ENCODE data around the gene EDIL3.

The EDIL3 gene

DNA sequence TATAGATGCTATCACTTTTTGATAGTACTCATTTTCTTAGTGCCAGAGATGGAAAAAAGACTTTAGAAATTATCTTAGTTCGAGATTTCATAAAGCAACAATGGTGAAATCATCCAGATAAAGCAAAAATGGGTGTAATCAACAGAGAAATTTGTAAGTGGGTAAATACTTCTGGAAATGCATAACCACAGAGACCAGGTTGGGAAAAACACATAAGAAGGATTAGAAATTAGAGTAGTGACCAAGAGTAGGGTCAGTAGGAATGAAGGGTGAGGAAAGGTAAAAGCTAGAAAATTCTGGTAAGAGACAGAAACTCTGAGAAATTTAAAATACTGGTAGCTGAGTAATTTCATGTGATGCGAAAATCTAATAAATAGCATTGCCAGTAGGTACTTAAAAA lies 11.2 kb downstream of the EDIL3 start:
- Histone ChIP-seq H3K4me1 (ENCODE audit: low read length) (no peaks in the 10 kb centered on the region), H3K4me2 (ENCODE audit: low read depth, low read length) (no peak overlapping the region), H3K4me3 (ENCODE audit: low read length) (no peak overlapping the region), H3K79me2 (ENCODE audit: low read length) (no peaks in the 10 kb centered on the region), H3K36me3 (replicated peaks; ENCODE audit: insufficient read depth, low read length) (no peaks in the 10 kb centered on the region), H3F3A (ENCODE audit: insufficient read depth, low read length) (no peaks in the 10 kb centered on the region), H3K9ac (ENCODE audit: low read length) (no peak overlapping the region), H3K27me3 (replicated peaks; ENCODE audit: insufficient read depth, low read length) (no peaks in the 10 kb centered on the region), H3K27ac (ENCODE audit: low read length) (no peak overlapping the region), H4K20me1 (ENCODE audit: insufficient read depth, low read length) (no peaks in the 10 kb centered on the region), H2AFZ (ENCODE audit: low read length) (no peak overlapping the region), H3K9me2 (replicated peaks; ENCODE audit: insufficient read depth, low read length) (no peaks in the 10 kb centered on the region), H3K9me3 (replicated peaks; ENCODE audit: insufficient read depth, low read length) (no peaks in the 10 kb centered on the region)
- TF ChIP-seq, protein P1, sequence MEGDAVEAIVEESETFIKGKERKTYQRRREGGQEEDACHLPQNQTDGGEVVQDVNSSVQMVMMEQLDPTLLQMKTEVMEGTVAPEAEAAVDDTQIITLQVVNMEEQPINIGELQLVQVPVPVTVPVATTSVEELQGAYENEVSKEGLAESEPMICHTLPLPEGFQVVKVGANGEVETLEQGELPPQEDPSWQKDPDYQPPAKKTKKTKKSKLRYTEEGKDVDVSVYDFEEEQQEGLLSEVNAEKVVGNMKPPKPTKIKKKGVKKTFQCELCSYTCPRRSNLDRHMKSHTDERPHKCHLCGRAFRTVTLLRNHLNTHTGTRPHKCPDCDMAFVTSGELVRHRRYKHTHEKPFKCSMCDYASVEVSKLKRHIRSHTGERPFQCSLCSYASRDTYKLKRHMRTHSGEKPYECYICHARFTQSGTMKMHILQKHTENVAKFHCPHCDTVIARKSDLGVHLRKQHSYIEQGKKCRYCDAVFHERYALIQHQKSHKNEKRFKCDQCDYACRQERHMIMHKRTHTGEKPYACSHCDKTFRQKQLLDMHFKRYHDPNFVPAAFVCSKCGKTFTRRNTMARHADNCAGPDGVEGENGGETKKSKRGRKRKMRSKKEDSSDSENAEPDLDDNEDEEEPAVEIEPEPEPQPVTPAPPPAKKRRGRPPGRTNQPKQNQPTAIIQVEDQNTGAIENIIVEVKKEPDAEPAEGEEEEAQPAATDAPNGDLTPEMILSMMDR (IDR thresholded peaks at IDR 0.05; ENCODE audit: low read length) = no peak
- TF ChIP-seq EZH2 (optimal IDR thresholded peaks at IDR 0.05; ENCODE audit: low read depth, low read length) (no peak), EZH2phosphoT487 (IDR thresholded peaks at IDR 0.05; ENCODE audit: low read length) (no peak)
- DNase-seq = no peak

DNA sequence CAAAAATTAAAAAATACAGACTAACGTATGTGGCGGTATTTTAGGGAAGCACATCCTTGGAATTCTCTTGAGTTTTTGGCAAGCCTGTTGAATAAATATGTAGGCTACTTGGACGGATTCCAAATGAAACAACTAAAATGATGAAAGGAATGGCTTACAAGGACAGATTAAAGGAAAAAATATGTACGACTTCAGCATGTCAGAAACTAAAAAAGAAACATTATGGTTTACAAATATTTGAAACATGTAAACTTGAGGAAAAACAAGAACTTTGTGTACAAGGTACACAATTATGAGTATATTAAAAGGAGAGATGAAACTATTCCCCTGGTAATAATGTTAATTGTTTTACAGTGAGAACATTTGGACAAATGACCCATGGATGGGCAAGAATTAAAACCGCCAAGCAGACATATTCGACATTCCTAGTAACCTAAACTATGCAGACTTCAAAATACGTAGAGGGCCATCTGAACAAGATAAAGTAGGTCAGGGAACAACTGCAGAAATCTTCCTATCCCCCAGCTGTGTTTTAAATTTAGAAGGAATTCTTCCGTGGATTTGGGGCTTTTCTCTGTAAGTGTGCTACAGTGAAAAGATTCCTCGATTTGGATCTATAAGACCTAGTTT lies 12.5 kb downstream of the EDIL3 start:
- no peaks in the 10 kb centered on the region for H3K9me3 ChIP-seq (replicated peaks; ENCODE audit: insufficient read depth, low read length)
- no peaks in the 10 kb centered on the region for H3K9me2 ChIP-seq (replicated peaks; ENCODE audit: insufficient read depth, low read length)
- H4K20me1 ChIP-seq (ENCODE audit: insufficient read depth, low read length) = no peaks in the 10 kb centered on the region
- TF ChIP-seq, protein P1 (IDR thresholded peaks at IDR 0.05; ENCODE audit: low read length) = no peak
- TF ChIP-seq EZH2 (optimal IDR thresholded peaks at IDR 0.05; ENCODE audit: low read depth, low read length) (no peak), EZH2phosphoT487 (IDR thresholded peaks at IDR 0.05; ENCODE audit: low read length) (no peak)
- H3K36me3 ChIP-seq (replicated peaks; ENCODE audit: insufficient read depth, low read length) = no peaks in the 10 kb centered on the region
- no peak overlapping the region for H3K27ac ChIP-seq (ENCODE audit: low read length)
- H2AFZ ChIP-seq (ENCODE audit: low read length) = no peak overlapping the region
- no peak overlapping the region for H3K4me2 ChIP-seq (ENCODE audit: low read depth, low read length)
- no peaks in the 10 kb centered on the region for H3K79me2 ChIP-seq (ENCODE audit: low read length)
- H3K4me3 ChIP-seq (ENCODE audit: low read length) = no peak overlapping the region
- H3K9ac ChIP-seq (ENCODE audit: low read length) = no peak overlapping the region
- DNase-seq = no peak
- H3K27me3 ChIP-seq (replicated peaks; ENCODE audit: insufficient read depth, low read length) = no peaks in the 10 kb centered on the region
- H3F3A ChIP-seq (ENCODE audit: insufficient read depth, low read length) = no peaks in the 10 kb centered on the region
- H3K4me1 ChIP-seq (ENCODE audit: low read length) = no peaks in the 10 kb centered on the region

DNA sequence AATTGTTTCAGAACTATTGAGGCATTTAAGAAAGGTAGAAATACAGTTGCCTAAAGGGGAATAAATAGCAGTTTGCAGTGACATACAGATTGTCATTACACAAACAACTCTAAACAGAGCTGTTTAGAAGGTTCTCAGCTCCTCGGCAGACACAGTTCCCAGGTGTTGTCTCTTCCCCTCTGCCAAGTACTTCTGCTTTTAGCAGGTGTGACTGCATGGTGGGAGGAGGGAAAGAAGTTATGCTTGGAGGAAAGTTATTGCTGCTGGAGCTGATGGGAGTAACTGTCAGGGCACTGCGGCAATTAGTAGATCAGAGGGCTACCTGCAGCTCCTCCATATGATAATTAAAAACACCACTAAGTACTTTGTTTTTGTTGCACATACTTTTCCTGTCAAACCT lies 14.5 kb downstream of the EDIL3 start:
- H3K9me2 ChIP-seq (replicated peaks; ENCODE audit: insufficient read depth, low read length) = no peaks in the 10 kb centered on the region
- no peak overlapping the region for H3K27ac ChIP-seq (ENCODE audit: low read length)
- H3K27me3 ChIP-seq (replicated peaks; ENCODE audit: insufficient read depth, low read length) = no peaks in the 10 kb centered on the region
- no peak for DNase-seq
- TF ChIP-seq EZH2 (optimal IDR thresholded peaks at IDR 0.05; ENCODE audit: low read depth, low read length) = no peak
- no peak for TF ChIP-seq EZH2phosphoT487 (IDR thresholded peaks at IDR 0.05; ENCODE audit: low read length)
- TF ChIP-seq, protein P1 (IDR thresholded peaks at IDR 0.05; ENCODE audit: low read length) = no peak
- no peak overlapping the region for H2AFZ ChIP-seq (ENCODE audit: low read length)
- H3K9me3 ChIP-seq (replicated peaks; ENCODE audit: insufficient read depth, low read length) = no peaks in the 10 kb centered on the region
- no peaks in the 10 kb centered on the region for H3K79me2 ChIP-seq (ENCODE audit: low read length)
- H3K4me2 ChIP-seq (ENCODE audit: low read depth, low read length) = no peak overlapping the region
- no peak overlapping the region for H3K9ac ChIP-seq (ENCODE audit: low read length)
- H3K4me1 ChIP-seq (ENCODE audit: low read length) = no peaks in the 10 kb centered on the region
- no peaks in the 10 kb centered on the region for H4K20me1 ChIP-seq (ENCODE audit: insufficient read depth, low read length)
- H3K36me3 ChIP-seq (replicated peaks; ENCODE audit: insufficient read depth, low read length) = no peaks in the 10 kb centered on the region
- no peaks in the 10 kb centered on the region for H3F3A ChIP-seq (ENCODE audit: insufficient read depth, low read length)
- H3K4me3 ChIP-seq (ENCODE audit: low read length) = no peak overlapping the region
